Tibial artery (tissue), 4 donors: Measurements from ENCODE around the gene RCCD1.

Experiments used
- DNase-seq, 2 donors: peaks; one replicate each; pipeline ENCODE4 v3.0.0-alpha.2; 2019
- H3K27ac ChIP-seq, 2 donors: fragments of 200-600 bp; sonication (generic) in 1 of 2; 1 replicate in 1 of 2; 2 replicates in 1 of 2; pipeline ENCODE4 v1.5.1; 2018 to 2019; ENCODE audit warnings: mild to moderate bottlenecking in 1 of 2
- H3K27me3 ChIP-seq, 2 donors: fragments of 200-600 bp; sonication (generic) in 1 of 2; one replicate each; pipeline versions ENCODE4 v1.5.1 to v1.6.0; 2016 to 2019
- H3K36me3 ChIP-seq, 3 donors: fragments of 200-600 bp; sonication (generic) in 2 of 3; one replicate each; pipeline ENCODE4 v1.5.1; 2016 to 2019; ENCODE audit warnings: mild to moderate bottlenecking in 2 of 3
- H3K4me1 ChIP-seq, 4 donors: fragments of 200-600 bp; sonication (generic) in 2 of 4; 1 replicate in 3 of 4; 2 replicates in 1 of 4; pipeline ENCODE4 v1.5.1; 2016 to 2019
- H3K4me3 ChIP-seq, 2 donors: fragments of 200-600 bp; sonication (generic) in 1 of 2; 1 replicate in 1 of 2; 2 replicates in 1 of 2; pipeline ENCODE4 v1.5.1; 2018 to 2019; ENCODE audit warnings: mild to moderate bottlenecking in 2 of 2
- H3K9me3 ChIP-seq, 3 donors: fragments of 200-600 bp; sonication (generic) in 1 of 3; one replicate each; pipeline ENCODE4 v1.5.1; 2016 to 2019
- CTCF ChIP-seq, 2 experiments: fragments of 200-600 bp in 1 of 2; fragments of 450-650 bp in 1 of 2; IDR thresholded peaks; one replicate each; pipeline ENCODE4 v1.5.1; 2017 to 2019; ENCODE audit warnings: antibody characterized with exemption in 2 of 2, mild to moderate bottlenecking in 1 of 2, moderate library complexity in 1 of 2
- intact Hi-C: fragments of 100-400 bp; cut with DNase I; formaldehyde crosslinking; loops from one replicate; pipeline ENCODE4 v1.15.0; 2023; ENCODE audit warnings: low total_unique reads

RCCD1 gene

GRCh38 chr15:90954712-90955623, at the start of gene RCCD1:
RCCD1 (plus strand) TSS chr15:90954884; CDS start chr15:90956735, 1,851 bp downstream.
- H3K4me3 ChIP-seq: peak within 1 kb of the TSS; percentile 80 to 87
- peak; percentile 95 to 98 for DNase-seq
- peak within 1 kb of the TSS; percentile 93 to 96 for H3K27ac ChIP-seq
- intact Hi-C loops: loop anchor here (5.0 kb wide), 2 partner anchors 37 to 92 kb away; partner anchors contain the start of gene PRC1
- peaks cover 0 to 50% (median 42%) of the 10 kb centered on the region in 4 donors for H3K4me1 ChIP-seq
- TF ChIP-seq CTCF (IDR thresholded peaks at IDR 0.05): no peak
- H3K27me3 ChIP-seq: no peaks in the 10 kb centered on the region
- H3K36me3 ChIP-seq: peaks cover 16 to 41% (median 36%) of the 10 kb centered on the region in 3 donors
- no peaks in the 10 kb centered on the region for H3K9me3 ChIP-seq

- H3K36me3 ChIP-seq: peaks cover 53 to 57% (median 53%) of the 10 kb centered on the region in 3 donors
- H3K4me3 ChIP-seq: no peak overlapping the region
- peaks cover 0 to 22% (median 12%) of the 10 kb centered on the region in 4 donors for H3K4me1 ChIP-seq
- H3K9me3 ChIP-seq: no peaks in the 10 kb centered on the region
- no peaks in the 10 kb centered on the region for H3K27me3 ChIP-seq
- no peak overlapping the region for H3K27ac ChIP-seq
- TF ChIP-seq CTCF (IDR thresholded peaks at IDR 0.05): no peak
- intact Hi-C loops: no loop called here
- no peak for DNase-seq
Observed at GRCh38 chr15:90905306-90906180, 49.1 kb upstream of the RCCD1 start.

DNA sequence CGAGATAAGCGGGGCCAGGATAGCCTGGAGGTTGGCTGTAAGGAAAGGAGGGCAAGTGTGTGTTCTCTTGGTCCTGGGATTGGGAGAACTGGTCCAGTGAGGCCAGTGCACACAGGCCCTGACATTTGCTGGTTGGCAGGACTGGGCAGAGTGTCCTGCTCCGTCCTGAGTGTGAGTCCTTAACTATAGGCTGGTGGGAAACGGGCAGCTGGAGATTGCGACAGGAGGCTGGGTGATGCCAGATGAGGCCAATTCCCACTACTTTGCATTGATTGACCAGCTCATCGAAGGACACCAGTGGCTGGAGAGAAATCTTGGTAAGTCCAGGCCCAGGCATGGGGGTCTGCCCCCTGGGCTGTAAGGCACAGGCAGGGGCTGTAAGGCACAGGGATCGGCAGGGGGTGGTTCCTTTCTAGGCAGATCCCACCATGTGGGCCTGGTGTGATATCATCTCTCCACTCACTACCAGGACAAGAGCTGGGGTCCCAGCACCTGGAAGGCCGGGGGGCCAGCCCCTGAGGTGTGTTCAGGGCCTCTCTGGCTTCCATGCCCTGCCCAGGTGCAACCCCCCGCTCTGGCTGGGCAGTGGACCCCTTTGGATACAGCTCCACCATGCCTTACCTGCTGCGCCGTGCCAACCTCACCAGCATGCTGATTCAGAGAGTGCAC, 48.4 kb upstream of the RCCD1 start:
- TF ChIP-seq CTCF (IDR thresholded peaks at IDR 0.05): no peak
- Histone ChIP-seq H3K9me3 (no peaks in the 10 kb centered on the region), H3K36me3 (peaks cover 61 to 65% (median 61%) of the 10 kb centered on the region in 3 donors), H3K27ac (no peak overlapping the region), H3K4me1 (peaks cover 0 to 22% (median 12%) of the 10 kb centered on the region in 4 donors), H3K4me3 (no peak overlapping the region), H3K27me3 (no peaks in the 10 kb centered on the region)
- intact Hi-C loops: no loop called here
- DNase-seq: no peak

DNA sequence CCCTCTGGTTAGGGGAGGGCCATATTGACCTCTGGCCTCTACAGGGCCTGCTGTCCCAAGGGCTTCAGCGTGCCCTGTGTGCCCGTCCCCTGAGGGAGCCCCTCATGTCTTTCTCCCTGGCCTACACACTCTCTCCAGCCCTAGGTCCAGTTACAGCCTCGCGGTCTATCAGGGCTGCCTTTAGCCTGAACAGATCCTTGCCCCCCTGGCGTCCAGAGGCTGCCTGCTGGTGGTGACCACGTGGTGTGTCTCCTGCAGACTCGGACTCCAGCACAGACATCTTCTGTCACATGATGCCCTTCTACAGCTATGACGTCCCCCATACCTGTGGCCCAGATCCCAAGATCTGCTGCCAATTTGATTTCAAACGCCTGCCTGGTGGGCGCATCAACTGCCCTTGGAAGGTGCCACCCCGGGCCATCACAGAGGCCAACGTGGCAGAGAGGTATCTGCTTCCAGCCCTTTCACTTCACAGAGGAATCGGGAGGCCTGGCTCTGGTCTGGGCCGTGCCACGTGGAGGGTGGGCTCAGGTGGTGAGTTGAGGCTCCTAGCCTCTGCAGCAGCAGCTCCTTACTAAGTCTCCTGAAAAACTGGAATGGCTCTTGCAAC, 47.5 kb upstream of the RCCD1 start:
- H3K9me3 ChIP-seq: no peaks in the 10 kb centered on the region
- H3K36me3 ChIP-seq: peaks cover 69 to 73% (median 69%) of the 10 kb centered on the region in 3 donors
- intact Hi-C loops: no loop called here
- H3K27ac ChIP-seq: no peak overlapping the region
- no peak for TF ChIP-seq CTCF (IDR thresholded peaks at IDR 0.05)
- no peaks in the 10 kb centered on the region for H3K27me3 ChIP-seq
- H3K4me3 ChIP-seq: no peak overlapping the region
- DNase-seq: no peak
- peaks cover 0 to 16% (median 9%) of the 10 kb centered on the region in 4 donors for H3K4me1 ChIP-seq
